Esophagus (tissue), 2 donors: Measurements from ENCODE around the gene INHBE. TPM values are rescaled to one million over a fixed set of nuclear protein-coding genes. Genes with fewer than 3 reads are reported as not detected.
"Not testable (repeated sequence)": the region's sequence is repeated elsewhere in the genome, so short reads cannot be mapped to it uniquely, and the experiment has no call there.

Experiments used
- H3K27ac ChIP-seq, 2 donors: one replicate each; pipeline ENCODE4 v1.5.1; 2013; ENCODE audit warnings: low read depth in 2 of 2, mild to moderate bottlenecking in 2 of 2, inconsistent platforms in 1 of 2, low read length in 1 of 2, moderate library complexity in 1 of 2
- H3K27me3 ChIP-seq, 2 donors: one replicate each; pipeline ENCODE4 v1.6.1; 2013; ENCODE audit warnings: low read length in 2 of 2, control low read depth in 1 of 2, mild to moderate bottlenecking in 1 of 2; ENCODE audit not compliant: insufficient read depth in 2 of 2, control insufficient read depth in 1 of 2
- H3K36me3 ChIP-seq, 2 donors: one replicate each; pipeline ENCODE4 v1.6.1; 2013; ENCODE audit warnings: low read length in 1 of 2; ENCODE audit not compliant: control insufficient read depth in 2 of 2, insufficient read depth in 2 of 2
- H3K4me1 ChIP-seq, 2 donors: one replicate each; pipeline ENCODE4 v1.6.1; 2013; ENCODE audit warnings: low read length in 1 of 2; ENCODE audit not compliant: control insufficient read depth in 2 of 2, insufficient read depth in 2 of 2
- H3K4me3 ChIP-seq, 2 donors: one replicate each; pipeline ENCODE4 v1.5.1; 2013; ENCODE audit warnings: low read length in 2 of 2, mild to moderate bottlenecking in 2 of 2, low read depth in 1 of 2, moderate library complexity in 1 of 2
- H3K9me3 ChIP-seq, 2 donors: one replicate each; pipeline ENCODE4 v1.6.1; 2013; ENCODE audit warnings: mild to moderate bottlenecking in 2 of 2, low read depth in 1 of 2, low read length in 1 of 2, moderate library complexity in 1 of 2; ENCODE audit not compliant: control insufficient read depth in 2 of 2, insufficient read depth in 1 of 2
- WGBS, 2 donors: extraction: QIAGEN DNeasy Blood & Tissue Kit; methylation state at CpG; one replicate each; pipeline ENCODE4 v1.1.7; 2013; 5-methylcytosine and 5-hydroxymethylcytosine counted together
- polyA plus RNA-seq, 2 donors: library from polyadenylated mRNA; stranded (reverse); fragments of 200-250 nt; gene quantifications; one replicate each; pipeline ENCODE4 v1.2.3, GENCODE V29; 2013
- donor health status: healthy with polysubstance abuse.
- donor health status: Bipolar disorder and iron deficiency.

INHBE gene
- polyA plus RNA-seq, 2 donors, result 0.01 TPM; not detected in 1

DNA sequence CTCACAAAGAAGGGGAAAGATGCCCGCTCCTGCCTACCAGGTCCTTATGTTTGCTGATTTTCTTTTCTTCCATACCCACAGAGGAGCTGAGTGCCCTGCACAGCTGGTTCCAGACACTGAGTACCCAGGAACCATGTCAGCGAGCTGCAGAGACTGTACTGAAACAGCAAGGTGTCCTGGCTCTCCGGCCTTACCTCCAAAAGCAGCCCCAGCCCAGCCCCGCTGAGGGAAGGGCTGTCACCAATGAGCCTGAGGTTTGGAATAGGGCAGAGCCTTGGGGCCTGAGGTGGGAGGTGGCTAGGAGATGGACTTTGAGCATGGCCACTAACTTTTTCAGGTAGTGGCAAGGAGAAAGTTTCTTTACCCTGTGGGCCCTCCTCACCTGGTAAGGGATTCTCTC is 35.0 kb downstream of the INHBE start:
- 94 to 100% methylated on average over 4 of the region's 4 CpGs for whole genome bisulfite sequencing, 2 donors
- Histone ChIP-seq H3K4me3 (no peak overlapping the region), H3K4me1 (peaks cover 6 to 8% of the 10 kb centered on the region in 2 donors), H3K27me3 (no peaks in the 10 kb centered on the region), H3K9me3 (no peaks in the 10 kb centered on the region), H3K27ac (no peak overlapping the region), H3K36me3 (peaks cover 5 to 13% of the 10 kb centered on the region in 2 donors)

DNA sequence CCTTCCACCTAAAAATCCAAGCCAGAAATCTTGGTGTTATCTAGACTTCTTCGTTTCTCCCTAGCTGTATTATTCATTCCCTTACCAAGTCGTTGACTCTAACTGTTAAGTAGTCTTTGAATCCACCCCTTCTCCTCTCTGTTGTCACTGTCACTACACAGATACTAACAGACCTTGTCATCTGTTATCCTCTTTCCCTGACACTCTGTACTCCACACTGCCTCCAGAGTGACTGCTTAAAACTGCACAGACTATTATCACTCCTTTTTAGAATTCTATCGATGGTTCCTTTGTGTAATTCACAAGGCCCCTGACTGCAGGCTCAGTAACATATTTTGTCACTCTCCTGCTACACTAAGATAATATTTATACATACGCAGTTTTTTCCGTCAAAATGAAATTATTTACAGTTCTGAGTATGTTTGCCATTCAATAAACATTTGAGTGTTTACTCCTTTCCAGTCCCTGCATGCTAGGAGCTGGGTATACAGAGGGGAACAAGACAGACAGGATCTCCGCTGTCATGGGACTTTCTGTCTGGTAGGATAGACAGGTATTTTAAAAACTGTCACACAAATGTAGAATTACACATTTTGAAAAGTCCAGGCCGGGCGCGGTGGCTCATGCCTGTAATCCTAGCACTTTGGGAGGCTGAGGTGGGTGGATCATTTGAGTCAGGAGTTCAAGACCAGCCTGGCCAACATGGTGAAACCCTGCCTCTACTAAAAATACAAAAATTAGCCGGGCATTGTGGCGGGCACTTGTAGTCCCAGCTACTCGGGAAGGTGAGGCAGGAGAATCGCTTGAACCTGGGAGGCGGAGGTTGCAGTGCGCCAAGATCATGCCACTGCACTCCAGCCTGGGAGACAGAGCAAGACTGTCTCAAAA is 36.5 kb downstream of the INHBE start:
- H3K9me3 ChIP-seq, result no peaks in the 10 kb centered on the region
- H3K36me3 ChIP-seq, result peaks cover 5 to 13% of the 10 kb centered on the region in 2 donors
- H3K4me1 ChIP-seq, result peaks cover 6 to 8% of the 10 kb centered on the region in 2 donors
- no peak overlapping the region for H3K4me3 ChIP-seq
- no peak overlapping the region for H3K27ac ChIP-seq
- H3K27me3 ChIP-seq, result no peaks in the 10 kb centered on the region
- 90% methylated on average over 15 of the region's 15 CpGs for WGBS, 2 donors

DNA sequence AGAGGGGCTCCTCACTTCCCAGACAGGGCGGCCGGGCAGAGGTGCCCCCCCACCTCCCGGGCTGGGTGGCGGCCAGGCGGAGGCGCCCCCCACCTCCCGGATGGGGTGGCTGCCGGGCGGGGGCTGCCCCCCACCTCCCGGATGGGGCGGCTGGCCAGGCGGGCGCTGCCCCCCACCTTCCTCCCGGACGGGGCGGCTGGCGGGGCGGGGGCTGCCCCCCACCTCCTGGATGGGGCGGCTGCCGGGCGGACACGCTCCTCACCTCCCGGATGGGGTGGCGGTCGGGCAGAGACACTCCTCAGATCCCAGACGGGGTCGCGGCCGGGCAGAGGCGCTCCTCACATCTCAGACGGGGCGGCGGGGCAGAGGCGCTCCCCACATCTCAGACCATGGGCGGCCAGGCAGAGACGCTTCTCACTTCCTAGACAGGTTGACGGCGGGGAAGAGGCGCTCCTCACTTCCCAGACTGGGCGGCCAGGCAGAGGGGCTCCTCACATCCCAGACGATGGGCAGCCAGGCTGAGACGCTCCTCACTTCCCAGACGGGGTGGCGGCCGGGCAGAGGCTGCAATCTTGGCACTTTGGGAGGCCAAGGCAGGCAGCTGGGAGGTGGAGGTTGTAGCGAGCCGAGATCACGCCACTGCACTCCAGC is 40.1 kb downstream of the INHBE start:
- H3K4me1 ChIP-seq, H3K27ac ChIP-seq, H3K9me3 ChIP-seq, H3K27me3 ChIP-seq, H3K4me3 ChIP-seq: not testable (repeated sequence)
- H3K36me3 ChIP-seq, result peaks cover 15 to 19% of the 10 kb centered on the region in 2 donors
- 95% methylated on average over 38 to 45 of the region's 48 CpGs for WGBS, 2 donors

DNA sequence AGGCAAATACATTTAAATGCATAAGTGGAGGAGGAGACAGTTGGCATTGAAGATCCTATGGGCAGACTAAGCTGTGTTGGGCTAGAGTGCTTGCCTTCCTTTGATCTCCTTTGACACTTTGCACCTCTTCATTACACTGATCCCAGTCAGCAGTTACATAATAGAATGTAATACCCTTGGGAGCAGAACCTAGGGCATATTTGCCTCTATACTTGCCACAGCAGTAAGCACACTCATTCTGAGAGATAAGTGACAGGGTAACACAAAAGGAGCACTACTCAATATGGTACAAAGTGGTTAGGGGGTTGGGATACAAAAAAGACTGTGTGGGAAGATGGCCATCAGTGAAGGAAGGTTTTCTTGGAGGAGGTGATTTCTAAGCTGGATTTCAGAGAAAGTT is 41.7 kb downstream of the INHBE start:
- Histone ChIP-seq H3K27ac (no peak overlapping the region), H3K9me3 (no peaks in the 10 kb centered on the region), H3K4me1 (no peaks in the 10 kb centered on the region), H3K27me3 (no peaks in the 10 kb centered on the region), H3K36me3 (peaks cover 15 to 24% of the 10 kb centered on the region in 2 donors), H3K4me3 (no peak overlapping the region)

DNA sequence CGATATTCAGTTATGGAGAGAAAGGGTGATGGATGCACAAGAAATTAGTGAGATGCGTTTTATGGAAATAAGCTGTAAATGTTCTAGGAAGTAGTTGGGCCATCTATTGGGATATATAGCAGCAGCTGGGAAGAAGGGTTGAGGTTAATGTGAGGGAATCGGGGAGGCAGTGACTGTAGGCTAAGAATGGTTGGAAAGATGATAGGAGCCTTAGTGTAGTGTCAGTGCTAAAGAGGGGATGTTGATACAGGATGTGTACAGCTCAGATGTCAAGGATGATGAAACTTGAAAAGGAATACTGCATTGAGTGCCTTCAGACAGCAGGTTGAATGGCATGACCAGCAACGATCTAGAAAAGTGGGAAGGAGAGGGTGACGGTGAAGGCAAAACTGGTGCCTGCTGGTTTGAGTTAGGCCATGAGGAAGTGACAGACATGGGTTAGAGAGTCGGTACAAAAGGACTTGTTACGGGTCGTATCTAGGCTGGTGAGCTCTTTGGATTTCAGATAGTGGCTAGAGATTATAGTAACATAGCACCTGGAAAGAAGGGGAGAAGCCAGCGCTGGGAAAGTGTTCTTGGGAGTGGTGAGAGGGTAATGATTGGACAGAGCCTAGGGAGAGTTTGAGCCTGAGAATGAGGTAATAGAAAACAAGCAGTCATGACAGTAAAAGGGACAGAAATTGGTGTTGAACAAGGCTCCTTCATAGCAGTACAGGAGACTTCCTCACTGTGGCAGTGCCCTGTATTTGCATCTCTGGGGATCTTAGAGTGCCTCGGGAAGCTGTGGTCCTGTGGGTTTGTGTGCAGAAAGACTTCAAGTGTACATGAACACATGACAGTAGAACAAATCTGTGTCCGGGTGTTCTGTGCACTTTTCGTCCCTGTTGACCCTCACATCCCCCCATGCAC is 42.4 kb downstream of the INHBE start:
- 92 to 94% methylated on average over 12 of the region's 12 CpGs for WGBS, 2 donors
- Histone ChIP-seq H3K27ac (no peak overlapping the region), H3K4me3 (no peak overlapping the region), H3K27me3 (no peaks in the 10 kb centered on the region), H3K4me1 (no peaks in the 10 kb centered on the region), H3K36me3 (peaks cover 18 to 24% of the 10 kb centered on the region in 2 donors), H3K9me3 (no peaks in the 10 kb centered on the region)

DNA sequence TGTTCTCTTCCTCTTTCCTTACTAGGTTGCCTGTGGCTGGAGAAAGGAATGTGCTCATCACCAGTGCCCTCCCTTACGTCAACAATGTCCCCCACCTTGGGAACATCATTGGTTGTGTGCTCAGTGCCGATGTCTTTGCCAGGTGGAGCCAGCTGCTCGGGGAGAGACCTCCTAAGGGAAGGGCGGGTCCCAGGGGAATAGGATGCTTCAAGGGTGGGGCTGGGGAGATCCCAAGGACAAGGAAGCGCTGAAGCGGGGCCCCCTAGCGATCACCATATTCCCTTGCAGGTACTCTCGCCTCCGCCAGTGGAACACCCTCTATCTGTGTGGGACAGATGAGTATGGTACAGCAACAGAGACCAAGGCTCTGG is 43.0 kb downstream of the INHBE start:
- peaks cover 18 to 25% of the 10 kb centered on the region in 2 donors for H3K36me3 ChIP-seq

DNA sequence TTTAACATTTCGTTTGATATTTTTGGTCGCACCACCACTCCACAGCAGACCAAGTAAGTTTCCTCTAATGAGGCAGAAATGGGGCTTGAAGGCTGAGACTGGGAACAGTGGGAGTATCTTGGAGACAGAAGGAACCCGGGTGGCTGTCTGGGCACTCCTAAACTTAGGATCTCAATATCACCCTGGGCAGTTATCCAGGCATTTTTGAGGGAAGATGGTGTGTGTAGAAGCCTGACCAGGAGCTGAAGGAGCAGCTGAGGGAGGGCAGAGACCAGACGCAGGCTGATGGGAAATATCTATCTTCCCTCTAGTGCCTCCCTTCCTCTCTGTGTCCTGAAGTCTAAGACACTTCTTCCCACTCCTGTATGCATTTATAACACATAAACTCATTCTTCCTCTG is 43.5 kb downstream of the INHBE start:
- 95 to 97% methylated on average over 4 of the region's 4 CpGs for whole genome bisulfite sequencing, 2 donors
- Histone ChIP-seq H3K36me3 (peaks cover 18 to 28% of the 10 kb centered on the region in 2 donors), H3K4me3 (no peak overlapping the region), H3K4me1 (no peaks in the 10 kb centered on the region), H3K27me3 (no peaks in the 10 kb centered on the region), H3K27ac (no peak overlapping the region), H3K9me3 (no peaks in the 10 kb centered on the region)

More for the DNA sequence above, 43.0 kb downstream of the INHBE start:
- no peaks in the 10 kb centered on the region for H3K27me3 ChIP-seq
- no peak overlapping the region for H3K27ac ChIP-seq
- H3K9me3 ChIP-seq, result no peaks in the 10 kb centered on the region
- H3K4me1 ChIP-seq, result no peaks in the 10 kb centered on the region
- no peak overlapping the region for H3K4me3 ChIP-seq
- 82 to 84% methylated on average over 9 of the region's 9 CpGs for whole genome bisulfite sequencing, 2 donors

DNA sequence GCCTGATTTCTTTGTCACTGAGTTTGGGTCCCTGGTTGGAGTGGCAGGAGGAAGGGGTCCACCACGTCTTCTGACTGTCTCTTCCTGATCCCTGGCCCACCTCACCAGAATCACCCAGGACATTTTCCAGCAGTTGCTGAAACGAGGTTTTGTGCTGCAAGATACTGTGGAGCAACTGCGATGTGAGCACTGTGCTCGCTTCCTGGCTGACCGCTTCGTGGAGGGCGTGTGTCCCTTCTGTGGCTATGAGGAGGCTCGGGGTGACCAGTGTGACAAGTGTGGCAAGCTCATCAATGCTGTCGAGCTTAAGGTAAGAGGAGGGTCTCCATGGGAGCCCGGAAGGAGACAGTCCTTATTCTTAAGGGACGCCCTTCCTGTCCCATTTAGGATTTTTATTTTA is 45.1 kb downstream of the INHBE start:
- WGBS, 2 donors, result 97% methylated on average over 11 of the region's 11 CpGs
- H3K4me3 ChIP-seq, result no peak overlapping the region
- H3K9me3 ChIP-seq, result no peaks in the 10 kb centered on the region
- peaks cover 25 to 28% of the 10 kb centered on the region in 2 donors for H3K36me3 ChIP-seq
- H3K4me1 ChIP-seq, result no peaks in the 10 kb centered on the region
- no peaks in the 10 kb centered on the region for H3K27me3 ChIP-seq
- no peak overlapping the region for H3K27ac ChIP-seq

DNA sequence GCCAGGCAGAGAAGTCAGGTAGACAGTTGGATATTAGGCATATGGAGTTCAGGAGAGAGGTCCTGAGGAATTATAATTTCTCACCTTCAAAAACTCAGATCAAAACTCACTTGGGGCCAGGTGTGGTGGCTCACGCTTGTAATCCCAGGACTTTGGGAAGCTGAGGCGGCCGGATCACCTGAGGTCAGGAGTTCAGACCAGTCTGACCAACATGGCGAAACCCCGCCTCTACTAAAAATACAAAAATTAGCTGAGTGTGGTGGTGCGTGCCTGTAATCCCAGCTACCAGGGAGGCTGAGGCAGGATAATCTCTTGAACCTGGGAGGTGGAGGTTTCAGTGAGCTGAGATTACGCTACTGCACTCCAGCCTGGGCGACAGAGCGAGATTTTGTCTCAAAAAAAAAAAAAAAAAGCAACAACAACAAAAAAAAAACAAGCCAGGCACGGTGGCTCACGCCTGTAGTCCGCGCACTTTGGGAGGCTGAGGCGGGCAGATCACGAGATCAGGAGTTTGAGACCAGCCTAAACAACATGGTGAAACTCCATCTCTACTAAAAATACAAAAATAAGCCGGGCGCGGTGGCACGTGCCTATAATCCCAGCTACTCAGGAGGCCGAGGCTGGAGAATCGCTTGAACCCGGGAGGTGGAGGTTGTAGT is 47.3 kb downstream of the INHBE start:
- not testable (repeated sequence) for H3K27ac ChIP-seq, H3K4me3 ChIP-seq, H3K9me3 ChIP-seq, H3K4me1 ChIP-seq, H3K27me3 ChIP-seq
- WGBS, 2 donors, result 97 to 98% methylated on average over 22 of the region's 22 CpGs
- H3K36me3 ChIP-seq, result peaks cover 23 to 37% of the 10 kb centered on the region in 2 donors
